HepG2 (cell line): Measurements from ENCODE around the gene SMAD6. TPM values are rescaled to one million over a fixed set of nuclear protein-coding genes. Genes with fewer than 3 reads are reported as not detected.
A peak's percentile ranks its signal among the peaks of the same experiment; 100 is the strongest.

Experiments
- ATAC-seq: fragments of 200-7000 bp; cut with Tn5 transposase; 3 replicates; pipeline ENCODE4 v1.9.1; 2020; ENCODE audit warnings: mild to moderate bottlenecking, moderate library complexity
- BruUV-seq: library from RNA; stranded (reverse); fragments of 400-500 nt; replicated peaks from 2 replicates; lab custom pipeline; 2021; lab: Mats Ljungman, UMichigan
- CTCF ChIA-PET: fragments of 300-600 bp; formaldehyde crosslinking; extraction: SDS; loops from one replicate; lab custom pipeline; 2021; ENCODE audit warnings: low total read pairs, inconsistent platforms, low intra/inter-chr PET ratio; lab: Yijun Ruan, JAX
- POLR2A ChIA-PET: fragments of 350-600 bp; sonication (Branson Sonifier 250); formaldehyde crosslinking; loops from one replicate; lab custom pipeline; 2020; ENCODE audit warnings: antibody characterized with exemption, inconsistent platforms; lab: Yijun Ruan, JAX
- DNase-seq: peaks from one replicate; pipeline ENCODE4 v3.0.0-alpha.2; 2015; ENCODE audit warnings: low spot score
- FAIRE-seq: peaks from 3 replicates; lab custom pipeline; 2011; peaks lifted over from hg19 to GRCh38; lab: Jason Lieb, UNC
- H2AFZ ChIP-seq: one replicate; pipeline ENCODE4 v1.6.1; 2011; ENCODE audit warnings: low read length, inconsistent platforms
- H3K27ac ChIP-seq: fragments of 300-600 bp; 3 replicates; pipeline ENCODE4 v1.8.0; 2011; ENCODE audit warnings: mixed run types, mild to moderate bottlenecking, mixed read lengths, low read length, inconsistent platforms; ENCODE audit not compliant: insufficient read depth; ENCODE audit errors: extremely low read length
- H3K27me3 ChIP-seq, 2 experiments: fragments of 200-600 bp in 1 of 2; 2 replicates in 1 of 2; 3 replicates in 1 of 2; pipeline versions ENCODE4 v1.6.0 to v1.8.0; 2011; ENCODE audit warnings: low read length in 2 of 2, mild to moderate bottlenecking in 2 of 2, moderate library complexity in 2 of 2, inconsistent platforms in 1 of 2; ENCODE audit not compliant: insufficient read depth in 2 of 2, control insufficient read depth in 1 of 2
- H3K36me3 ChIP-seq, 2 experiments: fragments of 200-600 bp in 1 of 2; replicated peaks in 1 of 2; 2 replicates in 1 of 2; 3 replicates in 1 of 2; pipeline versions ENCODE4 v1.5.1 to v1.8.0; 2011; ENCODE audit warnings: low read length in 2 of 2, inconsistent platforms in 1 of 2; ENCODE audit not compliant: insufficient read depth in 2 of 2, control insufficient read depth in 1 of 2
- H3K4me1 ChIP-seq: 2 replicates; pipeline ENCODE4 v1.5.1; 2012; ENCODE audit warnings: low read length, inconsistent platforms; ENCODE audit not compliant: insufficient read depth
- H3K4me2 ChIP-seq: 2 replicates; pipeline ENCODE4 v1.6.0; 2011; ENCODE audit warnings: low read depth, low read length, inconsistent platforms
- H3K4me3 ChIP-seq, 3 experiments: fragments of 200-600 bp in 1 of 3; sonication (generic), shearing (Covaris generic) in 1 of 3; replicated peaks in 1 of 3; 2 replicates each; pipeline ENCODE4 v1.5.1; 2011 to 2016; ENCODE audit warnings: low read length in 3 of 3, inconsistent platforms in 2 of 3, low read depth in 2 of 3, mild to moderate bottlenecking in 2 of 3, control low read depth in 1 of 3, mixed read lengths in 1 of 3; ENCODE audit not compliant: insufficient read depth in 1 of 3
- H3K79me2 ChIP-seq: one replicate; pipeline ENCODE4 v1.6.1; 2011; ENCODE audit warnings: low read length, inconsistent platforms; ENCODE audit not compliant: insufficient read depth
- H3K9ac ChIP-seq: 2 replicates; pipeline ENCODE4 v1.6.0; 2011; ENCODE audit warnings: mild to moderate bottlenecking, low read depth, low read length, inconsistent platforms; ENCODE audit not compliant: insufficient read depth
- H3K9me3 ChIP-seq: 2 replicates; pipeline ENCODE4 v1.5.1; 2012; ENCODE audit warnings: mild to moderate bottlenecking, low read length
- H4K20me1 ChIP-seq: 2 replicates; pipeline ENCODE4 v1.6.0; 2011; ENCODE audit warnings: inconsistent platforms, mild to moderate bottlenecking, low read length, moderate library complexity; ENCODE audit not compliant: insufficient read depth
- CREB1 ChIP-seq, 2 experiments: fragments of 450-650 bp in 1 of 2; IDR thresholded peaks; 2 replicates each; pipeline ENCODE4 v1.6.1; 2016 to 2017; ENCODE audit warnings: control low read depth in 1 of 2, mild to moderate bottlenecking in 1 of 2, missing compliant biosample characterization in 1 of 2, missing genetic modification characterization in 1 of 2
- FOXJ3 ChIP-seq: sonication (generic); formaldehyde crosslinking; IDR thresholded peaks from 2 replicates; pipeline ENCODE4 v1.4.0; 2020; ENCODE audit warnings: missing genetic modification reagents, mild to moderate bottlenecking, borderline replicate concordance
- IKZF5 ChIP-seq: IDR thresholded peaks from 2 replicates; pipeline ENCODE4 v1.6.1; 2018; ENCODE audit warnings: missing genetic modification reagents, mild to moderate bottlenecking, missing compliant biosample characterization
- KDM2A ChIP-seq: sonication (generic); formaldehyde crosslinking; IDR thresholded peaks from 2 replicates; pipeline ENCODE4 v1.4.0; 2020; ENCODE audit warnings: low read depth, missing genetic modification reagents, borderline replicate concordance
- KDM6A ChIP-seq: IDR thresholded peaks from 2 replicates; pipeline ENCODE4 v1.6.1; 2016; ENCODE audit warnings: low read depth
- LBX2 ChIP-seq: sonication (generic); formaldehyde crosslinking; IDR thresholded peaks from 2 replicates; pipeline ENCODE4 v1.5.0; 2020; ENCODE audit warnings: missing genetic modification reagents, mild to moderate bottlenecking, borderline replicate concordance
- NPAS2 ChIP-seq: sonication (generic); formaldehyde crosslinking; IDR thresholded peaks from 2 replicates; pipeline ENCODE4 v1.8.0; 2022; ENCODE audit warnings: mild to moderate bottlenecking, missing genetic modification reagents, borderline replicate concordance
- ZBTB39 ChIP-seq: sonication (generic); formaldehyde crosslinking; IDR thresholded peaks from 2 replicates; pipeline ENCODE4 v1.5.0; 2020; ENCODE audit warnings: missing genetic modification reagents
- ZNF503 ChIP-seq: sonication (generic); formaldehyde crosslinking; IDR thresholded peaks from 2 replicates; pipeline ENCODE4 v1.4.0; 2020; ENCODE audit warnings: missing genetic modification reagents
- ZNF530 ChIP-seq: sonication (generic); formaldehyde crosslinking; IDR thresholded peaks from 2 replicates; pipeline ENCODE4 v1.5.0; 2020; ENCODE audit warnings: low read depth, mild to moderate bottlenecking, missing genetic modification reagents
- ZNF761 ChIP-seq: sonication (generic); formaldehyde crosslinking; conservative IDR thresholded peaks from 2 replicates; pipeline ENCODE4 v1.4.0; 2020; ENCODE audit warnings: mild to moderate bottlenecking, missing genetic modification reagents
- ZNF768 ChIP-seq: sonication (generic); formaldehyde crosslinking; IDR thresholded peaks from 2 replicates; pipeline ENCODE4 v1.4.0; 2020; ENCODE audit warnings: missing genetic modification reagents
- WGBS: methylation state at CpG from one replicate; pipeline ENCODE4 v1.1.6; 2017; ENCODE audit warnings: low lambda C conversion rate; 5-methylcytosine and 5-hydroxymethylcytosine counted together
- in situ Hi-C: cut with HindIII; loops from 2 replicates; pipeline ENCODE4 v1.10.0; 2017; ENCODE audit warnings: low pct_unique_long_range_greater_than_20kb; ENCODE audit not compliant: extremely low pct_ligation_motif_present
- intact Hi-C: fragments of 100-400 bp; cut with micrococcal nuclease; formaldehyde crosslinking; loops from one replicate; pipeline ENCODE4 v1.10.0; 2022; ENCODE audit not compliant: unreplicated experiment
- polyA plus RNA-seq, 8 experiments: library from polyadenylated mRNA; depleted of rRNA in 3 of 8; stranded (reverse) in 7 of 8; unstranded in 1 of 8; fragments of >200 nt; fragmentation: Illumina TruSeq in 4 of 8; extraction: Trizol in 4 of 8; gene quantifications; 2 replicates each; pipeline versions ENCODE4 v1.2.1 to v1.2.3, GENCODE V29; 2011 to 2016; ENCODE audit warnings: low read depth in 4 of 8, missing spikeins in 1 of 8, mixed read lengths in 1 of 8; ENCODE audit not compliant: insufficient read depth in 1 of 8
- total RNA-seq, 5 experiments: library from RNA; depleted of rRNA; stranded (reverse); fragments of >200 nt; fragmentation: Illumina TruSeq; extraction: Trizol; gene quantifications; 2 replicates each; pipeline ENCODE4 v1.2.3, GENCODE V29; 2016; ENCODE audit warnings: low read depth in 1 of 5

Gene SMAD6
- total and polyA plus RNA-seq, 2 of the 13 experiments (the other 11 are each of a cell fraction or from before 2014, with no cell fraction given) = 3.3 to 4.4 TPM

- in situ Hi-C loops (no loop called here), intact Hi-C loops (no loop called here)
- ChIA-PET POLR2A (no interaction called here), CTCF (no interaction called here)
- H3K27ac ChIP-seq = no peak overlapping the region
- 7% methylated on average over 3 of the region's 3 CpGs for WGBS
- DNase-seq = no peak
- no peaks in the 10 kb centered on the region for H3K79me2 ChIP-seq
- no peak overlapping the region for H3K4me2 ChIP-seq
- H3K4me3 ChIP-seq = no peak overlapping the region
- no peaks in the 10 kb centered on the region for H3K9me3 ChIP-seq
- H3K27me3 ChIP-seq = peaks cover 14 to 52% of the 10 kb centered on the region in 2 experiments; a peak in 4 of 5 replicates
- no peak overlapping the region for H2AFZ ChIP-seq
- BruUV-seq = no TSS peak
- peaks cover under 1% of the 10 kb centered on the region; the same call in 1 of the 2 replicates for H3K4me1 ChIP-seq
- TF ChIP-seq NPAS2 (CRISPR knock-in tag) (no peak), ZNF768 (CRISPR knock-in tag) (peak; percentile 63; the same call in 1 of the 2 replicates), ZNF530 (CRISPR knock-in tag) (no peak), CREB1 (IDR thresholded peaks at IDR 0.05) (0 out of 2 replicates have a peak, but pooled peaks have one; percentile 18), CREB1 (CRISPR knock-in tag; IDR thresholded peaks at IDR 0.05) (no peak)
- ATAC-seq = no peak
- H3K9ac ChIP-seq = no peak overlapping the region
- no peaks in the 10 kb centered on the region for H3K36me3 ChIP-seq
- H4K20me1 ChIP-seq = no peaks in the 10 kb centered on the region
- FAIRE-seq = no peak
Measured at GRCh38 chr15:66825139-66825538, 123.1 kb downstream of the SMAD6 start.

GRCh38 chr15:66825731-66826130, 123.7 kb downstream of the SMAD6 start:
- in situ Hi-C loops (no loop called here), intact Hi-C loops (no loop called here)
- CTCF ChIA-PET = no interaction called here
- no peak for DNase-seq
- Histone ChIP-seq H3K9ac (no peak overlapping the region), H3K4me3 (no peak overlapping the region), H3K36me3 (no peaks in the 10 kb centered on the region), H3K27ac (no peak overlapping the region), H4K20me1 (no peaks in the 10 kb centered on the region), H3K27me3 (peaks cover 14 to 47% of the 10 kb centered on the region in 2 experiments; a peak in 3 of 5 replicates), H2AFZ (no peak overlapping the region), H3K4me2 (no peak overlapping the region), H3K79me2 (no peaks in the 10 kb centered on the region), H3K4me1 (peaks cover 6% of the 10 kb centered on the region; the same call in 1 of the 2 replicates), H3K9me3 (no peaks in the 10 kb centered on the region)
- TF ChIP-seq KDM6A = no peak
- TF ChIP-seq LBX2 = no peak
- TF ChIP-seq FOXJ3 (CRISPR knock-in tag) = no peak
- TF ChIP-seq ZBTB39 (CRISPR knock-in tag) = no peak
- TF ChIP-seq ZNF761 (CRISPR knock-in tag) = no peak
- TF ChIP-seq IKZF5 (CRISPR knock-in tag) = no peak
- no peak for TF ChIP-seq KDM2A
- TF ChIP-seq ZNF503 (CRISPR knock-in tag) = no peak
- no TSS peak for BruUV-seq
- 10% methylated on average over 5 of the region's 7 CpGs for WGBS
- no peak for ATAC-seq
- FAIRE-seq = no peak
- POLR2A ChIA-PET = no interaction called here
